ENCODE measurements around the gene EML5. TPM values are rescaled to one million over a fixed set of nuclear protein-coding genes. Genes with fewer than 3 reads are reported as not detected.

Gene EML5
- total RNA-seq, 1 experiment from 2014 or later: 0.52 TPM

- intact Hi-C loops (cut with micrococcal nuclease; ENCODE audit: unreplicated experiment): no loop called here
- Mint-ChIP-seq H3K36me3 (ENCODE audit: insufficient read depth, unreplicated experiment) (no peaks in the 10 kb centered on the region), H3K4me1 (ENCODE audit: low read depth, unreplicated experiment) (no peaks in the 10 kb centered on the region), H3K9me3 (ENCODE audit: low read depth, unreplicated experiment) (no peaks in the 10 kb centered on the region), H3K4me3 (ENCODE audit: low read depth, unreplicated experiment) (no peak overlapping the region), H3K27ac (ENCODE audit: unreplicated experiment) (no peak overlapping the region), H3K27me3 (ENCODE audit: unreplicated experiment) (peaks cover 7% of the 10 kb centered on the region)
- no peak for TF ChIP-seq CTCF (IDR thresholded peaks at IDR 0.05; ENCODE audit: unreplicated experiment)
- BruUV-seq (replicated peaks): no TSS peak
- CTCF ChIA-PET: no interaction called here
- DNase-seq: no peak
Observed at GRCh38 chr14:88770736-88771135, 22.0 kb downstream of the EML5 start.

- H3K4me1 Mint-ChIP-seq (ENCODE audit: low read depth, unreplicated experiment): no peaks in the 10 kb centered on the region
- no peak for DNase-seq
- no peak for TF ChIP-seq CTCF (IDR thresholded peaks at IDR 0.05; ENCODE audit: unreplicated experiment)
- H3K27ac Mint-ChIP-seq (ENCODE audit: unreplicated experiment): no peak overlapping the region
- no TSS peak for BruUV-seq (replicated peaks)
- no peaks in the 10 kb centered on the region for H3K9me3 Mint-ChIP-seq (ENCODE audit: low read depth, unreplicated experiment)
- H3K36me3 Mint-ChIP-seq (ENCODE audit: insufficient read depth, unreplicated experiment): no peaks in the 10 kb centered on the region
- no peaks in the 10 kb centered on the region for H3K27me3 Mint-ChIP-seq (ENCODE audit: unreplicated experiment)
- H3K4me3 Mint-ChIP-seq (ENCODE audit: low read depth, unreplicated experiment): no peak overlapping the region
- CTCF ChIA-PET: interaction anchor here (1.5 kb wide), 1 partner anchor 12 kb away, joined by 3 read pairs; no protein-coding TSS in a partner anchor
- intact Hi-C loops (cut with micrococcal nuclease; ENCODE audit: unreplicated experiment): no loop called here
Observed at GRCh38 chr14:88765130-88765529, 27.6 kb downstream of the EML5 start.

GRCh38 chr14:88753873-88754272 lies 38.9 kb downstream of the EML5 start:
- no TSS peak for BruUV-seq (replicated peaks)
- TF ChIP-seq CTCF (IDR thresholded peaks at IDR 0.05; ENCODE audit: unreplicated experiment): no peak
- Mint-ChIP-seq H3K36me3 (ENCODE audit: insufficient read depth, unreplicated experiment) (no peaks in the 10 kb centered on the region), H3K4me1 (ENCODE audit: low read depth, unreplicated experiment) (no peaks in the 10 kb centered on the region), H3K4me3 (ENCODE audit: low read depth, unreplicated experiment) (no peak overlapping the region), H3K27ac (ENCODE audit: unreplicated experiment) (no peak overlapping the region), H3K9me3 (ENCODE audit: low read depth, unreplicated experiment) (no peaks in the 10 kb centered on the region), H3K27me3 (ENCODE audit: unreplicated experiment) (no peaks in the 10 kb centered on the region)
- intact Hi-C loops (cut with micrococcal nuclease; ENCODE audit: unreplicated experiment): no loop called here
- CTCF ChIA-PET: no interaction called here
- no peak for DNase-seq

GRCh38 chr14:88750945-88751344 lies 41.8 kb downstream of the EML5 start:
- no peaks in the 10 kb centered on the region for H3K4me1 Mint-ChIP-seq (ENCODE audit: low read depth, unreplicated experiment)
- H3K4me3 Mint-ChIP-seq (ENCODE audit: low read depth, unreplicated experiment): no peak overlapping the region
- H3K9me3 Mint-ChIP-seq (ENCODE audit: low read depth, unreplicated experiment): no peaks in the 10 kb centered on the region
- H3K27ac Mint-ChIP-seq (ENCODE audit: unreplicated experiment): no peak overlapping the region
- H3K36me3 Mint-ChIP-seq (ENCODE audit: insufficient read depth, unreplicated experiment): no peaks in the 10 kb centered on the region
- intact Hi-C loops (cut with micrococcal nuclease; ENCODE audit: unreplicated experiment): no loop called here
- CTCF ChIA-PET: no interaction called here
- no peak for TF ChIP-seq CTCF (IDR thresholded peaks at IDR 0.05; ENCODE audit: unreplicated experiment)
- H3K27me3 Mint-ChIP-seq (ENCODE audit: unreplicated experiment): no peaks in the 10 kb centered on the region
- DNase-seq: no peak
- BruUV-seq (replicated peaks): no TSS peak

All from Calu3 (cell line).